NCI-H128 (cell line): ENCODE data around the gene CDK19.

Experiments used
- DNase-seq: peaks from one replicate; lab custom pipeline; 2025; ENCODE audit not compliant: unreplicated experiment; lab: John Stamatoyannopoulos, UW

Gene CDK19

GRCh38 chr6:110664933-110665332 is 150.3 kb downstream of the CDK19 start:
- no peak for DNase-seq

DNA sequence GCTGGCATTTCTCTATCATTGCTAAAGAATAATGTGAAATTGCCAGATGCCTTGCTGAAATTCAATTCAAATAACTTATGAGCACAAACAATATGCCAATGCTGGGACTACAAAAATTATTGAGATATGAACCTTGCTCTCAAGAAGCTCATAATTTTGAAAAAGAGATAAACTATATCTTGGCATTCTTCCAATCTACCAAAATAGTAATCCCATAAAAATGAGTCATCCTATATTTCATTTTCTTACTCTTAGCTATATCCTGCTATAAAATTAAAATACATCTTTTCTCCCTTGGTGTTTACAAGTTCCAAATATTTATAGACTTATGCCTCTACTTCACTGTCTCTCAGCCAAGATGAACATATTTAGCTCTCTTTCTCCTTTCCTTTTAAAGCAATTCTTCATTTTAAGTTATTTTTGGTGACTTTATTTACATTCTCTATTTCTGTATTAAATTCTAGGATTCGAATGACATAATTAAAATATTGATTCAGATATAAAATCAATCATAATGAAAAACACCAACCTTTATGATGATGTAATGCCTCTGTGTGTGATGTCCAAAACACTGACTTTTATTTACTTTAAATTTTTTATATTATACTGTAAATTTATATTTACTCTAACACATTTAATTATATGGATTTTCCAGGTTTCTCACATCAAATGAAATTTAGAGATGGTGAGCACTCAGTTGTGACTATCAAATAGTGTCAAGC is 152.6 kb downstream of the CDK19 start:
- no peak for DNase-seq

- DNase-seq = no peak
Observed at GRCh38 chr6:110661414-110661813, 153.9 kb downstream of the CDK19 start.

DNA sequence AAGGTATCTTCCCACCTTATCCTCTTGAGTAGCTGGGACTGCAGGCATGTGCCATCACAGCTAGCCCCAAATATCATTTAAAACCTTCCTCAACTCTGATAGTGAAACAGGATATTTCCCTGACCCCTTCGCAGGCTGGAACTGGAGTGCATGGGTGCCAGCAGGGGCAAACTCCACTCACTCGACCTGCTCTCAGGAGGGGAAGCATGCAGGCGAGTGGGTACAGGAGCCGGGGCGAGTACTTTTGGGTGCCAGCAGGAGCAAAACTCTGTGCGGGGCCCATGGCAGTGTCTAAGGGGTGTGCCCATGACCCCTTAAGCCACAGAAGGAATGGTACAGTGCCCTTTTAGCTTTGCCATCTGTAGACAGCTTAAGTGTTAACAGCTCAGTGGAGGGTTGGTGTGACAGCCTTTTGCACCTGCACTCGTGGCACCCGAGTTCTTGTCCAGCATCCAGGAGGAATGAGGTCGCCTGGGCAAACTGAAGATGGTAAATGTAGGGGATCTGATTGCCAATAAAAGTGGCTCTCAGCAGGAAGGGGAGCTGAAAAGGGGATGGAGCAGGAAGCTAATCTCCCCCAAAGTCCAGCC is 155.1 kb downstream of the CDK19 start:
- no peak for DNase-seq

DNA sequence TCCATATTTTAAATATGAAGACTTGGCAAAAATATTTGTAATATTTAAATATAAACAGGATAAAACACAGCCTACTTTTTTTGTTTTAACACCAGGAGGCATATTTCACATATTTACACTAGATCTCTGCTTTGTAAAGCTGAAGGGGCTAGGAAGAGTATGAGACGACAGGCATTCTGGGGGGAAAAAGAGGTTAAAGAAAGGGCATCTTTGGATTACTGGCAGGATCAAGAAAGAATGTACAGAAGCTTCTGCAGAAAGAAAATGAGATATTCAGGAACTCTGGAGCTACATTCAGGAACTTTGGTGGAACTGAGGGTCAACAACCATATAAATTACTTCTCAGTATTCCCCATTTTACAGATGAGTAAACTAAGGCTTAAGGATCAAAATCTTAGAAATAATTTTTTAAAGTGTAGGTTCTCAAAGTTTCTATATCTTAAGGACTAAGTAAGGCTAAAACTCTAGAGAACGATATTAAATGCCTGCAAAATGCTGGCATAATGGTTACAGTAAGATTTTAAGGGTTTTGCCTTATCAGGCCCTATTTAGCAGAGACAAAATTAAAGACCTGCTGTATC is 156.5 kb downstream of the CDK19 start:
- no peak for DNase-seq

DNA sequence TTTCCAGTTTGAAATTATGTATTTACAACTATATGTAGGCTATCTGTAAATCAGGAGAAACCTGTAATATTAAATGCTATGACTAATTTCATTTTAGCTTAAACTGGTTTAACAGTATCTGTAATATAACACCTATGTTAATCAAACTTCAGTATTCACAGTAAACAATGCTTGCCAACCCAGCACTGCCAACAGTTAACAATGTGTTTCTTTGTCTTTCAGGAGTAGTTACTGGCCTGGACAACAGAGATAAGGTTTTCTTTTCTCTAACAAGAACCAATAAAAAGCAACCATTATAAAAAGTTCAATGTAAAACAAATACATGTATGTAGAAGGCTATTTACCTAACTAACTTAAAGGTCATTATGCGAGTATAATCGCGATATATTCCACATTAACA is 158.8 kb downstream of the CDK19 start:
- no peak for DNase-seq

DNA sequence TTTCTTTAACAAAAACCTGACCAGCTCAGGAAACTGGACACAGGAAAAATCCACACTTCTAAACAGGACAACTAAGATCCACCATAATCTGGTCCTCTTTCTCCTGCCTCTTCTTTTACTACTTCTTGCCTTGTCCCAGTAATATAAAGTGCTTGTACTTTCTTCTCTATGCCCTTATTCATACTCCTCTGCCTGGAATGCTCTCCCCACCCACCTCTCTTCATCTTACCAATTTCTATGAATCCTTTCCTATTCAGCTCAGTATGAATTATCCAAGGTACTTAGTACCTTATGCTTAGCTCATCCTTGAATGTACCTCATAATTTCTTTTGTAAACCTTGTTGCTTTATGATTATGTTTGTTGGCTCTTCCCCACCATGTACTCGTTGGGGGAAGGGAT is 159.4 kb downstream of the CDK19 start:
- DNase-seq = no peak

DNA sequence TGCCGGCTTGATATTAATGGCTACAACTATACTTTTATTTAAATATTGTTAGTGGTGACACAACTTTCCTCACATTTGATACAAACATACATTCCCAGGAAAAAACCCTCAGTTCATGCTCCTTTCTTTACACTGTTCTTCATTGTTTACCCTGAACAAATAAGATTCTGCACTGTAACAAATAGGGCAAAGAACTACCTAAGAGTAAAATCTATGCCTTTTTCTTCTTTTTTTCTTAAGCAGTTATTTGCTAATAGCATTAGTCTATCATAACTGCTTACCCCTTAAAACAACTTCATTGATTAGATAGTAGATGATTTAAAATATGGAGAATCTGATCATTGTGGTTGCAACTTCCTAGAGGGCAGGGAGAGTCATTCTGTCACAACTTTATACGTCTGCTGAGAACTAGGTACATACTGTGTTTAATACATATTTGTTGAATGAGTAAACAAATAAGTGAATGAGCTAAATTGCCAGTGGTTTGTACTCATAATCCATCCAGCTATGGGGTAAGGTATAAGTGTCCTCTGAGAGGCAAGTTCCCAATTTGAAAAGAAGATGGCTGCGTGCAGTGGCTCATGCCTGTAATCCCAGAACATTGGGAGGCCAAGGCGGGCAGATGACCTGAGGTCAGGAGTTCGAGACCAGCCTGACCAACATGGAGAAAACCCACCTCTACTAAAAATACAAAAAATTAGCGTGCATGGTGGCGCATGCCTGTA is 161.0 kb downstream of the CDK19 start:
- DNase-seq = no peak

DNA sequence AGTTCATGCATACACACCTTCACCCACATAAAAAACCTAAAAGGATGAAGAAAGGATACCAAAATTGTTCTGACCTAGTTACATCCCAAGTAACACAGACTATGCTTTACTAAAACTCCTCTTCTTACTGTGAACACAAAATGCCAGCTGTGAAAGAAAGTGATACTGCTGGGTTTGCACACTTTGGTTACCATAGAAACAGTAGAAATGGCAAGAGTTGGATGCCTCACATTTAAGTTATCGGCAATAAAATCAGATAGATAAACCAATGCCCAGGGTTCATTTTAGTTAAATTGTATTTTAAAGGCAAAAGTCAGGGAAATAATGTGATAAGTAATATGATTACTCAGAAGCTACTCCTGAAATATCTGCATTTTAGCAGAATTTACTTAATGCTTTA is 161.9 kb downstream of the CDK19 start:
- no peak for DNase-seq

GRCh38 chr6:110652520-110652919 is 162.7 kb downstream of the CDK19 start:
- no peak for DNase-seq

GRCh38 chr6:110650755-110651154 is 164.5 kb downstream of the CDK19 start:
- DNase-seq = no peak

DNA sequence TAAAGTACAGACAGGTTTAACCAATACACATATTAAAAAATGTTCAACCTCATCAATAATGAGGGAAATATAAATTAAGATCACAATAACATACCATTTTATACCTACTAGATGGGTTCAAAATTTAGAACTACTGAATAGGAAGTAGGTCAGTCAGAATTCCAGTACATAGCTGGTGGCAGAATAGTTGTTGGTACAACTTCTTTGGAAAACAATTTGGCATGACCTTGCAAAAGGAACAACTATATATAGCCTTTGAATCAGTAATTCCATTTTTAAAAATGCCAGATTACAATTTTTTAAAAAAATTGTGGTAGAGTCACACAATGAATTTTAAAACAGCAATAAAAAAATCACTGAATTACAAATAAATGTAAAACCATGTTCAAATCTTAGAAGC is 165.6 kb downstream of the CDK19 start:
- no peak for DNase-seq

- no peak for DNase-seq
Observed at GRCh38 chr6:110646951-110647910, 168.0 kb downstream of the CDK19 start.

DNA sequence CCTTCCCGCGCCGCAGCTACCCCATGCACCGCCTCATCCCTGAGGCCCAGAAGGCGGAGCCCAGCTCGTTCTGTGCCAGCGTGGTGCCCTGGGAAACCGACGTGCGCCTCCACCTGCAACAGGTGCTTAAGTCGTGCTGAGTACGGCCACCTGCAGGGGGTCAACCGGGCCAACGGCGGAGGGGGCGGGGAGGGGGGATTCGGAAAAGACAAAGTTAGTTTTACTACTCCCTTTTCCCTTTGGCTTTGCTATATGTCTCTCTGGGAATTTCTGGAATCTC is 168.9 kb downstream of the CDK19 start:
- DNase-seq = no peak

GRCh38 chr6:110645685-110646418 is 169.4 kb downstream of the CDK19 start:
- DNase-seq = no peak

GRCh38 chr6:110643175-110643574 is 172.1 kb downstream of the CDK19 start:
- DNase-seq = no peak

DNA sequence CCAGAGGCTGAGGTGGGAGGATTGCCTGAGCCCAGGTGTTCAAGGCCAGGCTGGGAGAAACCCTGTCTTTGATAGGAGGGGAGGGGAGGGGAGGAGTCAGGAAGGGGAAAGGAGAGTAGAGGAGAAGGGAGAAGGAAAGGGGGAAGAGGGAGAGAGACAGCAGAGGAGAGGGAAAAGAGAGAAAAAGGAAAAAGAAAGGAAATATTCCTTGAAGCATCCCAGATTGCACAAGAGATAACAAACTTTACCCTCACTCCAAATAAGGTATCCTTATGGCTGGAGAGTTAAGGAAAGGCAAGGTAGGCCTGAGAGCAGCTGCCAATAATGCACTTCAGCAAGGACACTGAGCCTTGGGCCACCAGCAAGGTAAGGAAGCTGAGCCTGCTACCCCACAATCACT is 172.6 kb downstream of the CDK19 start:
- DNase-seq = no peak

GRCh38 chr6:110636781-110637180 is 178.5 kb downstream of the CDK19 start:
- DNase-seq = no peak

DNA sequence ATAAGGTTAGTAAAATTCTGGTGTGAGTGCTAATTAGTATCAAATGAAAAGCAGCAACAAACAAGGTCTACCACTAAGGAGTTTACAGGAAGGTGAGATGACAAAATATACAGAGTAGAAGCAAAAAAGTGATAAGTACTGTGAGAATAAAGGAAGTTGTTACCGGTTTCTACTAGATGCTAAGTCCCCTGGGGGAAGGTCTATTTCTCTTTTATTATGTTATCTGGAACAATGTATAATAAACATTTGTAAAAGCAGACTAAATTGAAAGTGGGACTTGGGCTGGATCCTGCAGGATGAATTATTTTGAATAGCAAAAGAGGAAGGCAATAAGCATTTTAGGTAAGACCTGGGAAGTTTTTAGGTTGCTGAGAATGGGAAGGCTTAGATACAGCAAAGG is 180.2 kb downstream of the CDK19 start:
- DNase-seq = no peak

GRCh38 chr6:110633731-110634213 is 181.5 kb downstream of the CDK19 start:
- no peak for DNase-seq
